ENCODE results near the gene TLR2.
"Not testable (repeated sequence)": the region's sequence is repeated elsewhere in the genome, so short reads cannot be mapped to it uniquely, and the experiment has no call there.

DNA sequence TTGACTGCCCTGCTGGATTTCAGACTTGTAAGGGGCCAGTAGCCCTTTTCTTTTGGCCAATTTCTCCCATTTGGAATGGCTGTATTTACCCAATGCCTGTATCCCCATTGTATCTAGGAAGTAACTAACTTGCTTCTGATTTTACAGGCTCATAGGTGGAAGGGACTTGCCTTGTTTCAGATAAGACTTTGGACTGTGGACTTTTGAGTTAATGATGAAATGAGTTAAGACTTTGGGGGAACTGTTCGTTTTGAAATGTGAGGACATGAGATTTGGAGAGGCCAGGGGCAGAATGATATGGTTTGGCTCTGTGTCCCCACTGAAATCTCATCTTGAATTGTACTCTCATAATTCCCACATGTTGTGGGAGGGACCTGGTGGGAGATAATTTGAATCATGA is 17.6 kb upstream of the TLR2 start:
- not testable (repeated sequence) for TF ChIP-seq EZH2 (IDR thresholded peaks at IDR 0.05; ENCODE audit: borderline replicate concordance, low read depth, low read length, severe bottlenecking)
- TF ChIP-seq, protein P1, sequence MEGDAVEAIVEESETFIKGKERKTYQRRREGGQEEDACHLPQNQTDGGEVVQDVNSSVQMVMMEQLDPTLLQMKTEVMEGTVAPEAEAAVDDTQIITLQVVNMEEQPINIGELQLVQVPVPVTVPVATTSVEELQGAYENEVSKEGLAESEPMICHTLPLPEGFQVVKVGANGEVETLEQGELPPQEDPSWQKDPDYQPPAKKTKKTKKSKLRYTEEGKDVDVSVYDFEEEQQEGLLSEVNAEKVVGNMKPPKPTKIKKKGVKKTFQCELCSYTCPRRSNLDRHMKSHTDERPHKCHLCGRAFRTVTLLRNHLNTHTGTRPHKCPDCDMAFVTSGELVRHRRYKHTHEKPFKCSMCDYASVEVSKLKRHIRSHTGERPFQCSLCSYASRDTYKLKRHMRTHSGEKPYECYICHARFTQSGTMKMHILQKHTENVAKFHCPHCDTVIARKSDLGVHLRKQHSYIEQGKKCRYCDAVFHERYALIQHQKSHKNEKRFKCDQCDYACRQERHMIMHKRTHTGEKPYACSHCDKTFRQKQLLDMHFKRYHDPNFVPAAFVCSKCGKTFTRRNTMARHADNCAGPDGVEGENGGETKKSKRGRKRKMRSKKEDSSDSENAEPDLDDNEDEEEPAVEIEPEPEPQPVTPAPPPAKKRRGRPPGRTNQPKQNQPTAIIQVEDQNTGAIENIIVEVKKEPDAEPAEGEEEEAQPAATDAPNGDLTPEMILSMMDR (IDR thresholded peaks at IDR 0.05; ENCODE audit: borderline replicate concordance, extremely low read depth, low read length, poor library complexity, severe bottlenecking): not testable (repeated sequence)
